Measurements from ENCODE around the gene PDP2.

The PDP2 gene

GRCh38 chr16:66840883-66841282 is 39.4 kb upstream of the PDP2 start:
- Histone ChIP-seq H3K4me2 (no peak overlapping the region), H3K36me3 (ENCODE audit: insufficient read depth) (no peaks in the 10 kb centered on the region), H4K20me1 (ENCODE audit: insufficient read depth) (no peaks in the 10 kb centered on the region), H3K4me1 (ENCODE audit: low read depth, poor library complexity, severe bottlenecking) (no peaks in the 10 kb centered on the region), H3K79me2 (ENCODE audit: insufficient read depth, low read depth) (no peaks in the 10 kb centered on the region), H3K27ac (no peak overlapping the region), H3K27me3 (ENCODE audit: insufficient read depth, low read depth) (no peaks in the 10 kb centered on the region), H3K9ac (no peak overlapping the region), H3K4me3 (IDR thresholded peaks at IDR 0.05; ENCODE audit: insufficient read depth, low read depth, low read length) (no peak overlapping the region), H2AFZ (ENCODE audit: low read depth) (no peak overlapping the region)
- TF ChIP-seq CTCF (conservative IDR thresholded peaks at IDR 0.05; ENCODE audit: low read depth, low read length): no peak

GRCh38 chr16:66841366-66841765 is 38.9 kb upstream of the PDP2 start:
- Histone ChIP-seq H3K9ac (no peak overlapping the region), H3K79me2 (ENCODE audit: insufficient read depth, low read depth) (no peaks in the 10 kb centered on the region), H3K4me3 (IDR thresholded peaks at IDR 0.05; ENCODE audit: insufficient read depth, low read depth, low read length) (no peak overlapping the region), H3K27me3 (ENCODE audit: insufficient read depth, low read depth) (no peaks in the 10 kb centered on the region), H3K4me1 (ENCODE audit: low read depth, poor library complexity, severe bottlenecking) (no peaks in the 10 kb centered on the region), H3K36me3 (ENCODE audit: insufficient read depth) (no peaks in the 10 kb centered on the region), H3K27ac (no peak overlapping the region), H2AFZ (ENCODE audit: low read depth) (no peak overlapping the region), H3K4me2 (no peak overlapping the region), H4K20me1 (ENCODE audit: insufficient read depth) (no peaks in the 10 kb centered on the region)
- no peak for TF ChIP-seq CTCF (conservative IDR thresholded peaks at IDR 0.05; ENCODE audit: low read depth, low read length)

- no peak overlapping the region for H3K4me2 ChIP-seq
- H2AFZ ChIP-seq (ENCODE audit: low read depth): no peak overlapping the region; the same call in 1 of the 2 replicates
- H3K36me3 ChIP-seq (ENCODE audit: insufficient read depth): no peaks in the 10 kb centered on the region
- no peaks in the 10 kb centered on the region for H3K27me3 ChIP-seq (ENCODE audit: insufficient read depth, low read depth)
- H3K9ac ChIP-seq: no peak overlapping the region
- H3K27ac ChIP-seq: no peak overlapping the region
- H3K4me3 ChIP-seq (IDR thresholded peaks at IDR 0.05; ENCODE audit: insufficient read depth, low read depth, low read length): no peak overlapping the region
- no peaks in the 10 kb centered on the region for H3K79me2 ChIP-seq (ENCODE audit: insufficient read depth, low read depth)
- H3K4me1 ChIP-seq (ENCODE audit: low read depth, poor library complexity, severe bottlenecking): no peaks in the 10 kb centered on the region
- H4K20me1 ChIP-seq (ENCODE audit: insufficient read depth): no peaks in the 10 kb centered on the region
- TF ChIP-seq CTCF (conservative IDR thresholded peaks at IDR 0.05; ENCODE audit: low read depth, low read length): no peak
Measured at GRCh38 chr16:66842765-66843164, 37.5 kb upstream of the PDP2 start.

GRCh38 chr16:66843191-66843590 is 37.1 kb upstream of the PDP2 start:
- H3K79me2 ChIP-seq (ENCODE audit: insufficient read depth, low read depth): no peaks in the 10 kb centered on the region
- H3K4me3 ChIP-seq (IDR thresholded peaks at IDR 0.05; ENCODE audit: insufficient read depth, low read depth, low read length): no peak overlapping the region
- no peaks in the 10 kb centered on the region for H3K36me3 ChIP-seq (ENCODE audit: insufficient read depth)
- no peak overlapping the region for H2AFZ ChIP-seq (ENCODE audit: low read depth)
- no peak for TF ChIP-seq CTCF (conservative IDR thresholded peaks at IDR 0.05; ENCODE audit: low read depth, low read length)
- H3K27me3 ChIP-seq (ENCODE audit: insufficient read depth, low read depth): no peaks in the 10 kb centered on the region
- no peaks in the 10 kb centered on the region for H3K4me1 ChIP-seq (ENCODE audit: low read depth, poor library complexity, severe bottlenecking)
- H4K20me1 ChIP-seq (ENCODE audit: insufficient read depth): no peaks in the 10 kb centered on the region
- H3K27ac ChIP-seq: no peak overlapping the region
- no peak overlapping the region for H3K9ac ChIP-seq
- H3K4me2 ChIP-seq: no peak overlapping the region

GRCh38 chr16:66844009-66844341 is 36.3 kb upstream of the PDP2 start:
- no peak overlapping the region for H3K4me3 ChIP-seq (IDR thresholded peaks at IDR 0.05; ENCODE audit: insufficient read depth, low read depth, low read length)
- no peaks in the 10 kb centered on the region for H3K79me2 ChIP-seq (ENCODE audit: insufficient read depth, low read depth)
- H3K4me1 ChIP-seq (ENCODE audit: low read depth, poor library complexity, severe bottlenecking): no peaks in the 10 kb centered on the region
- no peaks in the 10 kb centered on the region for H4K20me1 ChIP-seq (ENCODE audit: insufficient read depth)
- H2AFZ ChIP-seq (ENCODE audit: low read depth): no peak overlapping the region
- no peaks in the 10 kb centered on the region for H3K36me3 ChIP-seq (ENCODE audit: insufficient read depth)
- TF ChIP-seq CTCF (conservative IDR thresholded peaks at IDR 0.05; ENCODE audit: low read depth, low read length): no peak
- no peak overlapping the region for H3K27ac ChIP-seq
- no peaks in the 10 kb centered on the region for H3K27me3 ChIP-seq (ENCODE audit: insufficient read depth, low read depth)
- no peak overlapping the region for H3K4me2 ChIP-seq
- no peak overlapping the region for H3K9ac ChIP-seq
